Adrenal gland (tissue), 12 donors: ENCODE measurements around the gene DNAJC8. TPM values are rescaled to one million over a fixed set of nuclear protein-coding genes. Genes with fewer than 3 reads are reported as not detected.

Experiments used
- DNase-seq, 7 donors: peaks; one replicate each; pipeline ENCODE4 v3.0.0-alpha.2; 2019 to 2020
- H3K27ac ChIP-seq, 5 donors: fragments of 200-600 bp; sonication (generic) in 4 of 5; 1 replicate in 3 of 5; 2 replicates in 2 of 5; pipeline versions ENCODE4 v1.5.1 to v1.8.0; 2016 to 2020; ENCODE audit warnings: mild to moderate bottlenecking in 1 of 5
- H3K27me3 ChIP-seq: fragments of 200-600 bp; 2 replicates; pipeline ENCODE4 v1.8.0; 2021
- H3K36me3 ChIP-seq, 2 donors: fragments of 200-600 bp; replicated peaks in 1 of 2; 1 replicate in 1 of 2; 2 replicates in 1 of 2; pipeline versions ENCODE4 v1.5.1 to v1.8.0; 2018 to 2022
- H3K4me1 ChIP-seq, 2 donors: fragments of 200-600 bp; replicated peaks in 1 of 2; 1 replicate in 1 of 2; 2 replicates in 1 of 2; pipeline versions ENCODE4 v1.5.1 to v1.8.0; 2018 to 2021
- H3K4me3 ChIP-seq, 4 donors: fragments of 200-600 bp; sonication (generic) in 3 of 4; one replicate each; pipeline ENCODE4 v1.5.1; 2016 to 2018
- H3K9me3 ChIP-seq, 3 donors: fragments of 200-600 bp; sonication (generic) in 1 of 3; replicated peaks in 1 of 3; 1 replicate in 2 of 3; 2 replicates in 1 of 3; pipeline versions ENCODE4 v1.5.1 to v1.8.0; 2016 to 2021
- CTCF ChIP-seq, 6 experiments: fragments of 450-650 bp in 4 of 6; fragments of 200-600 bp in 2 of 6; sonication (generic) in 1 of 6; IDR thresholded peaks; 1 replicate in 5 of 6; 2 replicates in 1 of 6; pipeline versions ENCODE4 v1.5.1 to v1.8.0; 2016 to 2021; ENCODE audit warnings: antibody characterized with exemption in 6 of 6, mild to moderate bottlenecking in 2 of 6, moderate library complexity in 1 of 6
- POLR2A ChIP-seq, 2 donors: fragments of 450-650 bp; IDR thresholded peaks; one replicate each; pipeline ENCODE4 v1.6.1; 2017; ENCODE audit warnings: antibody characterized with exemption in 2 of 2, mild to moderate bottlenecking in 2 of 2, moderate library complexity in 1 of 2
- WGBS, 4 donors: extraction: QIAGEN DNeasy Blood & Tissue Kit in 2 of 4; methylation state at CpG; one replicate each; pipeline versions ENCODE4 v1.1.5 to v1.1.7; 2013 to 2017; 5-methylcytosine and 5-hydroxymethylcytosine counted together
- intact Hi-C, 2 donors: fragments of 100-400 bp; cut with DNase I; formaldehyde crosslinking; loops; one replicate each; pipeline versions ENCODE4 v1.14.1 to v1.15.0; 2022 to 2023
- polyA plus RNA-seq, 3 donors: library from polyadenylated mRNA; stranded (reverse); fragments of 200-250 nt in 2 of 3; fragments of 350-450 nt in 1 of 3; fragmentation: Illumina TruSeq in 1 of 3; extraction: RNeasy Lipid Tissue Mini Kit (QIAGEN cat#74804) in 1 of 3; gene quantifications; one replicate each; pipeline ENCODE4 v1.2.3, GENCODE V29; 2013 to 2014
- total RNA-seq, 9 donors: library from RNA; depleted of rRNA in 4 of 9; stranded (reverse); fragments of >200 nt in 4 of 9; fragments of 120-200 nt in 1 of 9; fragmentation: NEBNext Ultra II Directional in 1 of 9; extraction: Animal tissue kit (Norgen Biotek cat#: 25700) in 1 of 9; gene quantifications; one replicate each; pipeline versions ENCODE4 v1.1.0 to v1.2.4, GENCODE V29; 2013 to 2023
- donor health status: healthy with polysubstance abuse.
- donor health status: Bipolar disorder and iron deficiency.
- donor health status: DM: yes; HTN: yes; CAD: no.
- donor health status: DM: no; HTN: no; CAD: no.
- donor health status: DM: no; HTN: no; CAD: no.
- donor health status: DM: yes; HTN: yes; CAD: no.

The DNAJC8 gene
- total and polyA plus RNA-seq, 12 donors = 45.7 to 150 (median 66.9) TPM

- H3K27me3 ChIP-seq = no peaks in the 10 kb centered on the region
- TF ChIP-seq POLR2A (IDR thresholded peaks at IDR 0.05) (no peak), CTCF (IDR thresholded peaks at IDR 0.05) (no peak)
- H3K9me3 ChIP-seq = no peaks in the 10 kb centered on the region
- no peak overlapping the region for H3K27ac ChIP-seq
- DNase-seq = no peak
- intact Hi-C loops = no loop called here
- peaks cover 0 to 2% of the 10 kb centered on the region in 2 donors for H3K4me1 ChIP-seq
- H3K4me3 ChIP-seq = no peak overlapping the region
- 83 to 93% (median 91%) methylated on average over 4 of the region's 4 CpGs for WGBS, 4 donors
- no peaks in the 10 kb centered on the region for H3K36me3 ChIP-seq
These were observed 77.2 kb downstream of the DNAJC8 start for GRCh38 chr1:28155628-28156027.

GRCh38 chr1:28154078-28154594, 78.7 kb downstream of the DNAJC8 start:
- Histone ChIP-seq H3K9me3 (no peaks in the 10 kb centered on the region), H3K36me3 (no peaks in the 10 kb centered on the region), H3K4me1 (no peaks in the 10 kb centered on the region), H3K27ac (no peak overlapping the region), H3K27me3 (no peaks in the 10 kb centered on the region), H3K4me3 (no peak overlapping the region)
- WGBS, 4 donors = 73 to 78% (median 74%) methylated on average over 9 of the region's 9 CpGs
- intact Hi-C loops = no loop called here
- no peak for DNase-seq
- TF ChIP-seq POLR2A (IDR thresholded peaks at IDR 0.05) = no peak
- TF ChIP-seq CTCF (IDR thresholded peaks at IDR 0.05) = no peak

Other genes starting within 250 kb of the DNAJC8 start
- gene EYA3, start 144.4 kb downstream of the DNAJC8 start, total RNA-seq = 10 to 100 TPM in 8 of 9 donors, 1 to 10 TPM in 1; 8.9 to 28.9 (median 15.4) TPM
- gene EYA3, start 144.4 kb downstream of the DNAJC8 start, polyA plus RNA-seq = 10 to 100 TPM in 1 of 3 donors, 1 to 10 TPM in 2; 4.3 to 20.9 (median 4.7) TPM
- gene PTAFR, start 56.3 kb downstream of the DNAJC8 start, total RNA-seq = 10 to 100 TPM in 2 of 9 donors, 1 to 10 TPM in 6, under 1 TPM in 1; 0.72 to 11.7 (median 7.4) TPM
- gene PTAFR, start 56.3 kb downstream of the DNAJC8 start, polyA plus RNA-seq = 1 to 10 TPM; 1.1 to 2.6 (median 1.7) TPM
- gene ATP5IF1, start 3.1 kb upstream of the DNAJC8 start, total RNA-seq = 100 to 1,000 TPM; 111 to 372 (median 176) TPM
- 100 to 1,000 TPM; 160 to 967 (median 765) TPM for gene ATP5IF1, start 3.1 kb upstream of the DNAJC8 start, polyA plus RNA-seq
- 10 to 100 TPM in 6 of 9 donors, 1 to 10 TPM in 3; 8.0 to 19.1 (median 11.2) TPM for gene SESN2, start 26.5 kb upstream of the DNAJC8 start, total RNA-seq
- gene SESN2, start 26.5 kb upstream of the DNAJC8 start, polyA plus RNA-seq = 1 to 10 TPM; 2.9 to 5.6 (median 3.2) TPM
- gene MED18, start 96.0 kb upstream of the DNAJC8 start, total RNA-seq = 10 to 100 TPM in 8 of 9 donors, 1 to 10 TPM in 1; 9.3 to 26.3 (median 16.4) TPM
- gene MED18, start 96.0 kb upstream of the DNAJC8 start, polyA plus RNA-seq = 10 to 100 TPM; 16.7 to 27.2 (median 18.1) TPM
- gene PHACTR4, start 136.7 kb upstream of the DNAJC8 start, total RNA-seq = 10 to 100 TPM; 12.0 to 32.8 (median 20.3) TPM
- gene PHACTR4, start 136.7 kb upstream of the DNAJC8 start, polyA plus RNA-seq = 10 to 100 TPM; 14.8 to 44.8 (median 34.0) TPM